Measurements from ENCODE around the gene LAMA2.

- no peak for TF ChIP-seq TEAD4 (IDR thresholded peaks at IDR 0.05)
- no peak for TF ChIP-seq YY1 (IDR thresholded peaks at IDR 0.05; ENCODE audit: low read depth)
- no peak for TF ChIP-seq EP300 (IDR thresholded peaks at IDR 0.05; ENCODE audit: borderline replicate concordance)
- TF ChIP-seq TAF1 (IDR thresholded peaks at IDR 0.05; ENCODE audit: low read depth), result no peak
- TF ChIP-seq CEBPB (IDR thresholded peaks at IDR 0.05), result no peak
- TF ChIP-seq EGR1 (IDR thresholded peaks at IDR 0.05), result no peak
- no peak for TF ChIP-seq CREB1 (IDR thresholded peaks at IDR 0.05; ENCODE audit: low read depth)
- TF ChIP-seq RAD21 (IDR thresholded peaks at IDR 0.05; ENCODE audit: low read depth), result no peak
These were observed 379.7 kb downstream of the LAMA2 start for GRCh38 chr6:129262661-129263060.
